Esophagus muscularis mucosa (tissue), 4 donors: ENCODE measurements around the gene KIRREL3.

Source experiments
- CTCF ChIP-seq, 3 experiments: fragments of 200-600 bp in 2 of 3; fragments of 450-650 bp in 1 of 3; sonication (generic) in 2 of 3; IDR thresholded peaks; one replicate each; pipeline ENCODE4 v1.5.1; 2017 to 2019; ENCODE audit warnings: antibody characterized with exemption in 3 of 3, mild to moderate bottlenecking in 2 of 3, moderate library complexity in 1 of 3
- EP300 ChIP-seq: sonication (generic); formaldehyde crosslinking; IDR thresholded peaks from one replicate; pipeline ENCODE4 v1.6.1; 2017; ENCODE audit warnings: antibody characterized with exemption
- POLR2A ChIP-seq: fragments of 450-650 bp; IDR thresholded peaks from one replicate; pipeline ENCODE4 v1.6.1; 2017; ENCODE audit warnings: antibody characterized with exemption, moderate library complexity, mild to moderate bottlenecking, low read depth
- POLR2AphosphoS5 ChIP-seq, 2 donors: sonication (generic); formaldehyde crosslinking; IDR thresholded peaks; one replicate each; pipeline ENCODE4 v1.6.1; 2017; ENCODE audit warnings: antibody characterized with exemption in 2 of 2

DNA sequence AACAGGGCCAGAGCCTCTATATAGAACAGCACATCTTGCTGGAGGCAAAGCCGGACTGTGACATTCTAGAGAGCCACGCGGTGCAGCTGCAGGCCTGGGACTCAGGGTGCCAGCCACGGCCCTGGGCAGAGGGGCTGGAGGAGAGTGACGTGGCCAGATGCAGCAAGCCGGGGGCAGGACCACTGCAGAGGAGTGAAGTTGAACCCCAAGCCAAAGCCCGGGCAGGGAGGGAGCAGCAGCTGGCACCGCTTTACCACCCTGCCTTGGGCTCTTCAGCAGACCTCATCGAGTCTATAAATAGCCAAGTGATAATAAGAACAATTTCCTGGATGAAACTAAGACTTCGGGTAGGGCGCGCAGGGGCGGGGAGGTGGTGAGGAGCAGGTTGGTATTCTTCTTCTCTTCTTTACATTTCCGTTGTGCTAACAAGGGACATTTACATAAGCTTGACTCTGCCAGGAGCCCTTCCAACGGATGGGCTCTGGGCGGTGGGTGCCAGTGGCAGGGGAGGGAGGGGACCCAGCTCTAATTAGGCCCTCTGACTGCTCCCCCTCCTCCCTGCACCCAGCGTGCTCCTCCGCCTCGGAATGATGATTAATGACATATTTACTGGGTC is 534.9 kb downstream of the KIRREL3 start:
- TF ChIP-seq CTCF (IDR thresholded peaks at IDR 0.05) (no peak), EP300 (no peak), POLR2A (no peak), POLR2AphosphoS5 (IDR thresholded peaks at IDR 0.05) (no peak)
